Measurements from ENCODE around the gene EGR2.

GRCh38 chr10:62795762-62796161 is 20.4 kb downstream of the EGR2 start:
- TF ChIP-seq CTCF (conservative IDR thresholded peaks at IDR 0.05 in 1 of 2, IDR thresholded peaks at IDR 0.05 in 1 of 2; ENCODE audit: extremely low read depth in 1 of 2, insufficient read depth in 1 of 2, low read depth in 1 of 2, low read length in 2 of 2) (no peak), EZH2 (IDR thresholded peaks at IDR 0.05; ENCODE audit: borderline replicate concordance, low read length) (no peak)
